GM21529 (cell line): Measurements from ENCODE around the gene CDK4.

Source experiments
- ATAC-seq: cut with Tn5 transposase; IDR thresholded peaks from one replicate; pipeline ENCODE4 v1.9.1; 2021; ENCODE audit not compliant: unreplicated experiment

The CDK4 gene

DNA sequence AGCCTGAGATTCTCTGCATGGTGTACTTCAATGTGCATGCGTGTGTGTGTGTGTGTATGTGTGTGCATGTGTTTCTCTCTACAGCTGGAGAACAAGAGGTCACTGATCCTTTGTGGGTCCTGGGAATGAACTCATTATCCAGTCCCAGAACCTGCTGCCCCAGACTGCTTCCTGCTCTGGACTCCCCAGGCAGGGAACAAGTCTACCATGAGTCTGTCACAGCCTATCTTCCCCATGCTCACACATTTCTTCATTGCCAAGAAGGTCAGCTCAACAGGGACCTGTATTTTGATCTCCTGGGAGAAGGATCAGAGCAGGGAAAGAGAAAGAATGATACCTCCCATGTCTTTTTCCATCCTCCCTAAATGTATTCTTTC lies 10.7 kb downstream of the CDK4 start:
- ATAC-seq = no peak

DNA sequence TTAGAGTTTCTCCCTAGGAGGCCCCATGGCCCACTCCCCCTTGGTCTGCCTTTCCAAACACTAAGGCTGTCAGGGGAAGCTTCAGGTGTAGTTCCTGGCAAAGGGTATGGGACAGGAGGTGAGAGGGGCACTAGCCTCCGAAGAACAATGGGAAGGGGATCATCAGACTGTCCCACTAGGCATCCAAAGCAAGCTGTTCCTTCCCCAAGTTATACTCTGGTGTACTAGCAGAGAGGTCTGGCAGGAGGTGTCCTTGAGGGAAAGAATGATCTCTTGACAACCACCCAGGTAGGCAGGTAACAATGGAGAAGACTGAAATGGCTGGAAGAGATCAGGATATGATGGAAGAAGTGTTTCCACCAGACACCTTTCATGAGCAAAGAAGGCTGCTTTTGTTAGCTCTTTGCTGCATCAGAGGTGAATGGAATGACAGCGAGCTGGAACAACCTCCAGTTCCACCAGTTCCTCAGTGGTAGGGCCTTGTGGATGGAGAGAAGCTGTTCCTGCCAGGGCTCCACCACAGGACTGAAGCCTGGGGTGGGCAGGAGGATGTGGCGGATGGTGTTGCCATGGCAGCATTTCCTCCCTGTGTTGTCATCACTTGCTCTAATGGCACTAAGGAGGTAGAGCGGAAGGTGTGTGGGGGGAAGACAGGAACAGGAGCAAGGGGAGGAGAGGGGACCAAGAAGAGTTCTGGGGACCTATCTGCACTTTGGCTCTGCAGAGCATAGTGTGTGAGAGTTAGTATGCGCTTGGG lies 11.3 kb downstream of the CDK4 start:
- peak; percentile 42 for ATAC-seq

DNA sequence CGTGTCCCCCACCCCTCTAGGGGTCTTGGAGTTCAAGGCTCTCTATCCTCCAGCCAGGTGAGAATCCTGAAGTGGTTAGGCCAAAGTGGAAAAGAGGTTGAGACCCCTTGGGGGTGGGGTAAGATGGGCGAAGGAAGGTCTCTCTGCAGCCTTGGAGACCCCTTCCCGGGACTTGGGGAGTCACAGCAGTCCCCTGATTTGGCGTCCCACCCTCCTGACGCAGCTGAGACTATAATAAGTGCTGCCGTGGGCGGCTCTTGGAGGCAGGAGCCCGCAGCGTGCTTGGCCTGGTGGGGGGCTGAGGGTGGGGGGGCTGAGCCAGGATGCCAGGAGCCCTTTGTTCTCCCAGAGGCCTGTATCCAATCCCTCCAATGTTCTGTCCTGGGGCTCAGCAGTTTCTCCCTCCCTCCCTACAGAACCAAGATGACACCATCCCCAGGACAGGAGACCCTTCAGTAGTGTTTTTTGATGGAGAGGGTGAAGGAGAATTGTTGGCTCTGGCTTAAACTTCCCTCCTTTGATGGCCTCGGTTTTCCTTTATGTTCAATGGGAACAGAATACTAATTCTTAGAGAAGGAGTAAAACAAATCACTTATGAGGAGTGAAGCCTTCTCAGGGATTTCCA lies 12.1 kb downstream of the CDK4 start:
- ATAC-seq = no peak

DNA sequence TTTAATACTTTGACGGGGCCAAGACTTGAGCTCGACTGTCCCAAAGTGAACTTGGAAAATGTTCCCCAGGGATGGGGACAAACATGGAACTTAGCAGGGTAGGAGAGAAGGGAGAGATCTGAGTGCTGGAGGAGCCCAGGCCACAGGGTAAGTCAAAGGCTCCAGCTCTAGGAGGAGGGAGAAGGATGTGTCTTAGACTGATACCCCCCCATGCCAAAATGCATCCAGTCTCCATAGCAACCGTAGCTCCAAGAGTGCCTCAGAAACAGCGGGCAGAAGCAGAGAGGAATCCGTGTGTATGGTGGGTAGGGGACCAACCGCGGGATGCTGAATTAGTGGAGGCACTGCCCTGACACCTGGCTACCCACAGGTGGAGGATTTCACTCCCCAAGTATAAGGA lies 12.7 kb downstream of the CDK4 start:
- ATAC-seq = no peak

DNA sequence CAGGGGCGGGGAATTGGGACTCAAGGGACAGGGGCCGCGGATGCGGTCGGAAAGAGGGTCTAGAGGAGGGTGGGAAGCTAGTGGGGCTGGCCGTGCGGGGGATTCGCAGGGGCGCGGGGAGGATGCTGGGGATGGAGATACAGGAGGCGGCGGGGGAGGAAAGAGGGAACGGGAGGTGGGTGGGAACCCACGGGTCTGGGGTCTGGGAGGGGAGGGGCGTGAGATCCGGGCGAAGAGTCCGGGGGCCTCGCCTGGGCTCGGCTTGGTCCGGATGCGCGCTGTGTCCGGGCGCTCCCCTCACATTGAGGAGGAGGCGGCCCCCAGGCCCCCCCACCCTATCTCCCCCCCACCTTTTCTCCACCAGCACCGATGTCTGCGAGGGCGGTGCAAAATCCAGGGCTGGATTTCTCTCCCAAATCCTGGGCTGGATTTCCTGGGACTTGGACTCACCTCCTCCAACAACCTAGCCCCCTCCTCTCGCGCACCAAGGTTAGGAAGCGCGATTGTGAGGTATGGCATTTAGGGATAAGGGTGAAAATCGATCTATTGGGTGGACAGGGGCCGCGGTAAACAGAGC lies 13.4 kb downstream of the CDK4 start, which contains the start of gene AGAP2:
Gene AGAP2, minus strand, starts transcription at position 82 of the 577 bp plus-strand sequence. CDS start 496 bp downstream, outside the sequence.
- no peak for ATAC-seq

DNA sequence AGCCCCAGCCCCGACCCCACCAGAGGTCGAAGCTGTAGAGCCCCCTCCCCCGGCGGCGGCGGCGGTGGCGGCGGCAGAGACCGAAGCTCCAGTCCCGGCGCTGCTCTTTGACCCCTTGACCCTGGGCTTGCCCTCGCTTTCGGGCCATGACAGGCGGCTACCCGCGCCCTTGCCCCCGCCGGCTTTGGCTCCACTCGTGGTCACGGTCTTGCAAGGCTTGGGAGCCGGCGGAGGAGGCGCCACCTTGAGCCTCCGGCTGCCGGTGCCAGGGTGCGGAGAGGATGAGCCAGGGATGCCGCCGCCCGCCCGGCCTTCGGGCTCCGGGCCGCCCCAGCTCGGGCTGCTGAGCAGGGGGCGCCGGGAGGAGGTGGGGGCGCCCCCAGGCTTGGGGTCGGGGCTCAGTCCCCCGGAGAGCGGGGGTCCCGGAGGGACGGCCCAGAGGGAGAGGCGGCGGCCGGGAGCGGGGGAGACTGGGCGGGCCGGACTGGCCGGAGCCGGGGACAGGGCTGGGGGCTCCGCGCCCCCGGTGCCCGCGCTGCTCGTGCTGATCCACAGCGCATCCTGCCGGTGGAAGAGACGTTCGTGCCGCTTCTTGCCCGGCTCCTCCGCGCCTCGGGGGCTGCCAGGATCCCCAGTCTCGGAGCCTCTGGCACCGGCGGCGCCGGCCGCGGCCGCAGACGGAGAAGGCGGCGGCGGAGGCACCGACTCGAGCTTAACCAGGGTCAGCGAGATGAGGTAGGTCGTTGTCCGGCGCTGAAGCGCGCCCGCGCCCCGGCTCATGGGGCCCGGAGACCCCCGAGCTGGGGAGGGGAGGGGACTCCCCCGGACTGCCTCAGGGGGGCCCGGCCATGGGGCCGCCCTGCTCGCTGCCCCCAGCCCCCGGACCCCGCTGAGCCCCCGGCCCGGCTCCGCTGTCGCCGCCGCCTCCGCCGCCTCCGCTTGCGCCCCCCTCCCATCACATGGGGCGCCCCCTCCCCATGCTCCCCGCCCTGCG lies 14.3 kb downstream of the CDK4 start:
- no peak for ATAC-seq

DNA sequence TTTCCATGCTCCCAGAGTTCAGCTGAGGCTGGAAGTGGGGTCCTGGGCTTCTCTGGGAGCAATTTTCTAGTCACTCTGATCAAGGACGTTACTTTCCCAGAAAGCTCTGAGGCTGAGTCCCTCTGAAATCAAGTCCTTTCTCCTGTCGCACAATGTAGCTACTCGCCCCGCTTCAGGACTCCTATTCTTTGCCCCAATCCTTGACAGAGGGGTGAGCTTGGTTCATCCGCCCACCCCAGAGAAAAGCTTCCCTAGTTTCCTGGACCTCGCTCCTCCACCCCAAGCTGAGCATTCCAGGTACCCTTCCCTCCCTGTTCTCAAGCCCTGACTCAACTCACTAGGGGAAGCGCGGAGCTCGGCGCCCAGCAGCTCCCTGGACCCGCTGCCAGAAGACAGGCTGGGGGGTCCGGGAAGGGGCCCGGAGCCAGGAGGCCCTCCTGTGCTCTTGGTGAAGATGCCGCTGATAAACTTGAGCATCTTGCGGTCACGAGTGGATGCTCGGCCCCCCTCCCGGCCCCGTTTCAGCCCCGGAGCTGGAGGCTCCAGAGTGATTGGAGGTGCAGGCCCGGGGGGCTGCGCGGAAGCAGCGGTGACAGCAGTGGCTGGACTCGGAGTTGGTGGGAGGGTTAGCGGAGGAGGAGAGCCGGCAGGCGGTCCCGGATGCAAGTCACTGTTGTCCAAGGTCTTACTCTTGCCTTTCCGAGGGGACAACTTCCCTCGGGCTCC lies 15.2 kb downstream of the CDK4 start:
- no peak for ATAC-seq

DNA sequence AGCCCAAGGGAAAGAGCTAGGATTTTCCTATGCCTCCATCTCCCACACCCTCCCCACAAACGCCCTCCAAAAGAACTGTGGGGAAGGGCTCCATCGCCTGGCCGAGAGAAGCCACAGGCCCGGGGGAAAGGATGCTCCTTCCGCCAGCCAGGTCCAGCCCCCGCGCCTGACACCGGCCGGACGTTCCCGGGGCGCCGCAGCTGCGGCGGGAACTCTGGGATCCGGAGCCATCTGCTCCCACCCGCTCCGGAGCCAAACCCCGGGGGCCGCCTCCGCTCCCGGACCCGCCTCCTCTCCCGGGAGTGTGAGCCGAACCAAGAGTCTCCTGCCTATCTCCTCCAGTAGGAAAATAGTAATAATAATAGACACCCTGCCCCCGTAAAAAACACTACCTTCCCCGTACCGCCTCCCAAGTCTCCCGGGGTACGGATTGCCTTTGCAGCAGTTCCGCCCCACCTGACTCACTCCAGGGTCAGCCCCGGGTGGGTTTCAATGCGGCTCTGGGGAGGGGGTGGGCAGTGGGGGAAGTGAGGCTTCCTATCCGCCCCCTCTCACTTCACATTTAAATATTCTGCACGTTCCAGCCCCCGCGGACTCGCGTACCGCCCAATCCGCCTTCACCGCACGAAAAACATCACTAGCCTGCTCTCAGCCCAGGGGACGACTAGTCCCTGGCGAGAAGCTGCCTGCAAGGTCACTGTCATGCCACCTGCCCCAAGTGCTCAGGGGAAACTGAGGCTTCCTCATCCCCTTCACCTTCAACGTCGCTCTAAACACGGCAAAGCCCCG lies 16.0 kb downstream of the CDK4 start:
- no peak for ATAC-seq

DNA sequence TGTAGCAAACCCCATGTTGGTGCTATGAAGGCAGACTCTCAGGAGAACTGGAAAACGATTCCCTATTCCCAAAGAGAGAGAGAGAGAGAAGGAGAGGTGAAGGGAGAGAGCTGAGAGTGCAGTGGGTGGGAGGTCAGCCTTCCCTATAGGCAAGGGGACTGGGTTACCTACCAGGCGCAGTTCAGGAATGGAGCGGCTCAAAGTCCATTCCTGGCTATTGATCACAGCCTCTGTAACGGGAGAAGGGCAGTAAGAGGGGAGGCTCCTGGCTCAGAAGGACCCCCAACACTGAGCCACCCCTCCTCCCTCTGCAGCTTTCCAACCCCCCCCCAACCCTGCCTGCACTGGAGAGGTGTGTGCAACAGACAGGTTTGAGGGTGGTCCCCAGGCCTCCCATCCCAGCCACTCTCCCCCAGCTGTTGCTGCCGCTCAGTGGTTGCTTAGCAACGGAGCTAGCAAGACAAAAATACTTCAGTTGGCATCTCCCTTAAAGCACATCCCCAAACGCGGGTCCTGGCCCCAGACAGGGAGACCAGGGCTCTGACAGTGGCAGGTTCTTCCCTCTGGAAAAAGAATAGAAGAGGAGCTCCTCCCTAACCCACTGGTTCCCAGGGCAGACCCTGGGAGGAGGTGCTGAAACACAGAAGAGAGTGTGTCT lies 16.8 kb downstream of the CDK4 start:
- ATAC-seq = no peak

DNA sequence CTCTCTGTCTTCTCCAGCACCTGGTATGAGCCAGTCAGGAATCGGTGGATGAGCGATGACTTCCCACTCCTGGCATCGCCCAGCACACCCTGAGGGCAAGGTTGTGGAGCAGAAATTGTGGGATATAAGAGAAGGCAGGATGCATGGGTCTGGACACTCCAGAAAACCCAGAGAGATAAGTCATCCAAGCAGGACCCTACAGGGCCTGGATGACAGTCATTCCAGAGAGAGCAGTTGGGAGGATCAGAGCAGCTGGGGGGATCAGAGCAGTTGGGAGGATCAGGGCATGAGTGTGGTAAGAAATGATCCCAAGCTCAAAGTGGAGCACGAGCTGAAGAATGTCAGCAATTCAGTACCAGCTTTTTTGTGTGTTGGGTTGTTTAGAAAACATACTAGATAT lies 17.5 kb downstream of the CDK4 start:
- ATAC-seq = no peak

DNA sequence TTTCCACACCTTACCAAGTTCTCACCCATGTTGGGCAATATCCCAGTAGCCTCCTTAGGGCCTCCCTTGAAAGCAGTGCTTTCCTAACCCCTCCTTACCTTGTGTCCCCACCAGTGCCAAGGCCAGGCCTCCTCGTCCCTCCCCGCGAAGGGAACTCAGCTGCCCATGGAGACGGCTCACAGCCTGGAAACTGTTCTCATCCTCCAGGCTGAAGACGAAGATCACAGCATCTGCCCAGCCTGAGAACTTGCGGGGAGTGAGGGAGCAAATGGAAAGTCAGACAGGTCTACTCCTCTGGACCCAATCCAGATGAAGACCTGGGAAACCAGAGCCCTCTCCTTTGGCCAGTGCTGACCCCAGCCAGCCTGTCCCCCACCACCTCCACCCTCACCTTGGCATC lies 18.2 kb downstream of the CDK4 start:
- ATAC-seq = no peak

DNA sequence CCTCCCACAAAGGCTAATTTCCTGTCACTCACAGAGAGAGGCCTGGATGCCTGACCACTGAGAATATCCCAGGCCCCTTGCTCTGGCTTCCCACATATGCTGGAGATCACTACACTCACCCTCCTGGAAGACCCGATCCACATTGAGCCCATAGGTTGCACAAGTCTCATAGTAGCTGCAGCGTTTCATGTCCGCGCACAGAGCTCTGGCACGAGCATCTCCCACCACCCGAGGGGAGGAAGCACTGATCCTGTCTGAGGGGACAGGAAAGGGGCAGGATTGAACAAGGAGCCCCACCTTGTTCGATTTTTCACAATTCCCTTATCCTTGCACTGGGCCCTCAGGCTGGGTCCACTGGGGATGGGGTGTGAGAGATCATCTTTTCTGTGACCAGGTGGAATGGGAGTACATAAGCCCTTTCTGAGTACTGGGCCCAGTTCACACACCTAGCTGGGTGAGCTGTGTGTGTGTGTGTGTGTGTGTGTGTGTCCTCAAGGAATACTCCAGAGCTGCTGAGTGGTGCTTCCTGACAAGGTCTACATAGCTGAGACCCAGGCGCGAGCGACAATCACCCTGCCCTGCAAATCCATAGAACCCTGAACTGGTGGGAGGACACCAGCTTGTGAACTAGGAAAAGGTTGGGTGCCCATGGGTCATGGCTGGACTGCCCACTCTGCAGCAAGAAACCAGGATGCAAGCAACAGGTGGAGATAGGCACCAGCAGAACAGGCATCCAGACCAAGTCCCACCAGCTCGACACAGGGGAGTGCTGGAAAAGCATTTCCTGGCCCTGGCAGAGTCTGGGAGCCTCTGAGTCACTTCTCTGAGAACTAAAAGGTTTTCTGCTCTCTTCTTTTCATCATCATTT lies 19.1 kb downstream of the CDK4 start:
- no peak for ATAC-seq

DNA sequence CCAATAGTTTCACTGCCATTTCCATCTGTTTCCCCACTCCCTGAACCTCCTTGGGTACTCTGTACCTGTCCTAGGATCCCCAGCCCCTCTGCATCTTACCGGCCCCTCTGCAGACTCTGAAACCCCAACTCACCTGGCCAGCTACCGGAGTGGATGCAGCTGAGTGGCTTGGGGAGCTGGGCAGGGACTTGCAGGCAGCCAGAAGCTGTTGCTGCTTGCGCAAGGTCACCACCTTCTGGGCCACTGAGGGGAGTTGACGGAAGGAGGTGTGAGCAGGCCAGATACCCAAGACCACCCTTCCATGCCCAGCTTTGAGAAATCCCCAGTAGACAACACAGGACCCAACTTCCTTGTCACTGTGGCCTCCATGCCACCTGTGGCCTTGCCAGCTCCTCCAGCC lies 19.8 kb downstream of the CDK4 start:
- no peak for ATAC-seq

DNA sequence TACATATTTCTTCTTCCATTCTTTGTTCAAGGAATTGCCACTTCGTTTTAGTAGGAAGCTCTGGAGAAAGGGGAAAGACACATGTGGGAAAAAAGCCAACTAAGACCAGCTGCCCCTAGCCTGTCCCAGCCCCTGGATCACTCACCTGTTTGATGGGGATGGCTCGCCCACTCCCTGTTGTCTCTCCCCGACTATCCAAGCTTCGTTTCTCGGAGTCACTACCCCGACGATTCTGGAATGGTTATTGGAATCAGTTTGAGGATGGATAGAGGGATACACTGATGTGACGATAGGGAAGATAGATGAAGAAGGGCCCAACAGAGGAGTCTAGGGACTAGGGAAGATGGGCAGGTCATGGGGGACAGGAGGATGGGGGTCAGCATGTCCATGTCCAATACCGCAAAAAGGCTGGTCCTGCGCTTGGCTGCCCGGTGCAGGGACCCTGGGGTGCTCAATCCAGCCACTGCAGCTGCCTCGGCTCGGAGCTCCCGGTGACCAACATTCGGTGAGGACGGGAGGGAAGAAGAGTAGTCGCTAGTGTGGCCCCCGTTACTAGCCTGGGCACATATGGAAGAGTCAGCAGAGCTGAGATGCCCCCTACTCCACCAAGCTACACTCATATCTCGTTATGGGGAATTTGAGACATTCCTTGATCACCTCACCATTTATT lies 20.6 kb downstream of the CDK4 start:
- no peak for ATAC-seq

DNA sequence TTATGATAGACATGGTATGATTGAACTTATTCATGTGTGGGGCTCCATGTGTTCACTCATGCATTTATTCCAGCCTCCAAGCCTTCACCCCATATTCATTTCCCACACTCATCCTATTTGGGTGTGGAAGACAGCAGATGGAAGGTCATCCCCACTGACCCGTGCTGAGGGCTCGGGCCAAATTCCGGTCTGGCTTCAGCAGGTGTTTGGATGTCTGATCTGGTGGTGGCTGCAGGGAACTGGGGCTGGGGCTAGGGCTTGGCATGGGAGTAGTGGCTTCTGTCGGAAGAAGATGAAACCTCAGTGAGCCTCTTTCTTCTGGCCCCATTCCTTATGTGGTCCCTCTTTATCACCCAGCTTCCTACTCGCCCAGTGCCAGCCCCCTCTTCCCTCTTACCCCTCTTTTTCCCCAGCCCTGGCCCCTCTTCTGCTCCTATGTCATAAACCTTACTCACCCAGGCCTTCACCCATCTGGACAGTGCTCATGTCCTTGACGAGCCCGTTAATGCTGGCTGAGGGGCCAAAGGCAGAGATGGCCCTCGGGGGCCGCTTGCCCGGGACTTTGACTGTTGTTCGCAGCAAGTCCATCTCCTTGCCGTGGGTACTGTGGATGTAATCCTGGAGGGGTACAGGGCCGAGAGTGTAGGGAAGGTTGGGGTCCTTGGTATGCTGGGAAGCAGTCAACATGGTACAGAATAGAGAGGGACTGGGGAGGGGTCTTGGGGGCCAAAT lies 21.6 kb downstream of the CDK4 start:
- ATAC-seq = no peak

DNA sequence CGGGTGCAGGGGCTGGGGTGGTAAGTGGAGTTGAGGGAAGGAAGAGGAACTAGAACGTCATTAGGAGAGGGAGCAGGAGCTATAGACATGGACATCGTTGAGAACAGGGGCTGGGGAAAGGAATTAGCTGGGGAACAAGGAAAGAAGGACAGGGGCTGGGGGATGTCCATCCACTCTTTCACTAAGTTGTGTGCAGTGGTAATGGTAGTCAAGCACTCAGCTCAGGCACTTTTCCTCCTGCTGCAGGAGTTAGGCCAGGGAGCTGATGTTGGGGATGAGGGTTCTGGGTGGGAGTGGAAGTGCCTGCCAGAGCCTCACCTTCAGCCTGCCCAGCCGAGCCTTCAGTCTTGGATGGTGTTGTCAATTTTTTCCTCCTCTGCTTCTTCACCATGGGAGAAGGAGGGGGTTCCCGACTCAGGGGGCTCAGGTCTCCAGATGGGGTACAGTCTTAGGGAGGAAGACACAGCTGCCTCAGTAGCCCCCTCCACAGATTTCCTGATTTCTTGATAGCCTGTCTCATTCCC lies 22.7 kb downstream of the CDK4 start:
- ATAC-seq = no peak
